COR-L47 (cell line): ENCODE data around the gene NOS1AP.
"Not testable (repeated sequence)": the region's sequence is repeated elsewhere in the genome, so short reads cannot be mapped to it uniquely, and the experiment has no call there.

Source experiments
- DNase-seq: peaks from one replicate; lab custom pipeline; 2025; lab: John Stamatoyannopoulos, UW

The NOS1AP gene

DNA sequence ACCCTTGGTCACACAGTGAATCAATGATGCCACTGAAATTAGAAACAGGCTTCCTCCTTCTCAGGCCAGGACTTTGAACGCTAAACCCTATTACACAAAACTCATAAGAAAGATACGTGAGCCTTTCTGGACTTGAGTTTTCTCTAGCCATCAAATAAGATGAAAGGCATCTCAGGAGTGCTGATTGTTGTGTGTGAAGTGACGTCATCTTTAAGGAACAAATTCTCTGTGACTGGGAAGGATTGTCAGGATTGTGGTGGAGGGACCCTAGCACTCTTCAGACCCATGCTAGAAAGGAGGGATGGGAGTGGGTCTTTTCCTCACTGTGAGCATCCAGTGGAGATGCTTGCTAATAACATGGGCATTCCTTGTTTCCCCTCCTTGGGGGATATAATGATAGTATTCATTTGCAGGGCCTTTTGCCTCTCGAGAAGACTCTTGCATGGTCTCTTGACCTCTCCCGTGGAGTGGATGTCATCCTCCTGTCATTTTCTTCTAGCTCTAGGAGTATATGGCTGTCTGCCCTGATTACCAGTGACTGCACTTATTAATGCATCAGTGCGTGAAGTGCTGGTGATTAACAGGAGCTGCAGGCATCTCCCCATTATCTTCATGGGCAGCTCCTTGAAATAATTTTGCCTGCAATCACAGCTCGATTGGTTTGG lies 267.3 kb downstream of the NOS1AP start:
- no peak for DNase-seq

GRCh38 chr1:162342452-162342983 lies 273.0 kb downstream of the NOS1AP start:
- DNase-seq: no peak

DNA sequence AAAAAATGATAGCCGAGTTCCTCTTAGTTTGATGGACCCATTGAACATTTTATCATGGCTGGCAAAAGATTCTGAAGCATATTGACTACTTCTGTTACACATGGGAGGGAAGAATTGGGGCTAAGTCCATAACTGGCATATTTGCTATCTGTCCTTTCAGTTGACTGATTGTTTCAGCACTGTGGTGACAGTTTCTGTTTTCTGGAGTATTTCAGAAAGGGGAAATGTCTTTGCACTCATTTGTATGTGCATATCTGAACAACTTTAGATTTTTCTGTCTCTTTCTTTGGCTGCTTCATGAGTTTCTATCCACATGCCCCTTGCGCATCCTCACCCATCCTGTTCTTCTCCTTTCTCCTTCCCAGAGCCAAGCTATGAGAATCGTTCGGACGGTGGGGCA lies 274.0 kb downstream of the NOS1AP start:
- DNase-seq: no peak

DNA sequence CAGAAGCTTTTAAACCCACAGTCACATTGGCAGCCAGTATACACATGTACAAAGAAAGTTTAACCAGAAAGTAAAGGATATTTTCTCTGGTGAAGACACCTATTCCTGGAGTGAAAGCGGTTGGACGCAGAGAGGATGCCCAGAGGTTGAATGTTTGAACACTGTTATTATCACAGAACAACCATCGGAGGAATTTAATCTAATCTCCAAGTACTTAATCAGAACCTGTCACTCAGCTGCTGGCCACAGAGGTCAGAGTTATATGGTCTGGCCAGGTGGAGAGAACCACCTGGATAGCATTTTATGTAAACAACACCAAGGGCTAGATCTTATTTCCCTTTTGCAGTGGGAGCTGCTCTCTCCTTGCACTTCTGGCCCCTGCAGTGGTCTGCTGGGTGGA lies 277.8 kb downstream of the NOS1AP start:
- no peak for DNase-seq

GRCh38 chr1:162349635-162350330 lies 280.3 kb downstream of the NOS1AP start:
- DNase-seq: no peak

GRCh38 chr1:162351246-162351842 lies 281.9 kb downstream of the NOS1AP start:
- DNase-seq: no peak

- DNase-seq: not testable (repeated sequence)
Observed at GRCh38 chr1:162351874-162352273, 282.4 kb downstream of the NOS1AP start.

GRCh38 chr1:162353078-162353477 lies 283.6 kb downstream of the NOS1AP start:
- no peak for DNase-seq

GRCh38 chr1:162353702-162354101 lies 284.2 kb downstream of the NOS1AP start:
- DNase-seq: no peak

GRCh38 chr1:162357681-162358266 lies 288.3 kb downstream of the NOS1AP start:
- peak; percentile 13 for DNase-seq

- no peak for DNase-seq
Observed at GRCh38 chr1:162358928-162359327, 289.4 kb downstream of the NOS1AP start.

DNA sequence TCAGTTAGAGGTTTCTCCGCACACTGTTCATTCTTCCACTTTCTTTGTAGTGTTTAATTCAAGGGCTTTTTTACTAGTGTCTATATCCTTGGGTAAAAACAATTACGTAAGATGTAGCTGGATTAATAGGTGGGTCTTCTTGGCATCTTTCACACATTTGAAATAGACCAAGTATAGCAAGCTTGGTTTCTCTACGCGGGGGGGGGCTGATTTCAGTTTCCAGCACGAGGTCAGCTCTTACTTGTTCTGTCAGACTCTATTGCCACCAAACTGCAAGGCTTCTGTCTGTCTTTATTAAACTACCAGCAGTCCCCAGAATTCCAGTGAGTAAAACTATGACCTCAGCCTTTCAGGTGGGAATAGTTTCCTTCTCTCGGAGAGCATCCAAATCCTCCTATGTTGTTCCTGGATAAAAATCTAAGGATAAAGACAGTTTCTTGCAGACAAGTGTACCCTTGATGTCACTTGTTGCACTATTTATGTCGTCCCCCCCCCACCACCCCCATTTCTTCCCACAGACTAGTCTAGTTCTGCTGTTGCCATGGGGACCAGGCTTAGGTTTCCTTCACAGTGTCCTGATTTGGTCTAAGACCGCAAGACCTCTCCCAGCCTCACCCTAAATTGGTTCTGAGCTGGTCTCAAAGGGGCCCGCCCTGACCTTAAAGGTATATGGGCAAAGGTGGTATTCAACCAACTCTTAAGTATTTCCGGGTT lies 290.2 kb downstream of the NOS1AP start:
- no peak for DNase-seq

GRCh38 chr1:162360237-162360873 lies 290.9 kb downstream of the NOS1AP start:
- no peak for DNase-seq

GRCh38 chr1:162360874-162361260 lies 291.4 kb downstream of the NOS1AP start:
- no peak for DNase-seq

- DNase-seq: no peak
Observed at GRCh38 chr1:162361349-162361748, 291.9 kb downstream of the NOS1AP start.

DNA sequence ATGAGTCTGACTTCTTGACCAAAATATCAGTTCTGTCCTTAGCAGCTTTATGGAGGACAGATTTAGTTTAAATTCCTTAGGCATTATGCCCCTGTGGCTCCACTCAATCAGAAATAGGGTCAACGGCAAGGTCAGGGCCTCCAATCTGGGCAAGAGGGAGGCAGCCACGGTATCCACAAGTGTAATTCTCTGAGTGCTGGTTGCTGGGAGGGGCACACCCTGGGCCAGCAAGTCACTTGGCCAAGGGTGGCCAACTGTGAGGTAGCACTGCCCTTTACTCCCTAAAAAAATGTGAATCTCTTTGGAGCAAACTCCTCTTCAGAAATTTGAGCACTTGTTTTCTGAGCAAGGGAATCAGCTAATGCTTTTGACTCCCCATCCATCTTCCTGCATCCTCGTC lies 294.3 kb downstream of the NOS1AP start:
- no peak for DNase-seq

- no peak for DNase-seq
Observed at GRCh38 chr1:162364498-162364897, 295.0 kb downstream of the NOS1AP start.

DNA sequence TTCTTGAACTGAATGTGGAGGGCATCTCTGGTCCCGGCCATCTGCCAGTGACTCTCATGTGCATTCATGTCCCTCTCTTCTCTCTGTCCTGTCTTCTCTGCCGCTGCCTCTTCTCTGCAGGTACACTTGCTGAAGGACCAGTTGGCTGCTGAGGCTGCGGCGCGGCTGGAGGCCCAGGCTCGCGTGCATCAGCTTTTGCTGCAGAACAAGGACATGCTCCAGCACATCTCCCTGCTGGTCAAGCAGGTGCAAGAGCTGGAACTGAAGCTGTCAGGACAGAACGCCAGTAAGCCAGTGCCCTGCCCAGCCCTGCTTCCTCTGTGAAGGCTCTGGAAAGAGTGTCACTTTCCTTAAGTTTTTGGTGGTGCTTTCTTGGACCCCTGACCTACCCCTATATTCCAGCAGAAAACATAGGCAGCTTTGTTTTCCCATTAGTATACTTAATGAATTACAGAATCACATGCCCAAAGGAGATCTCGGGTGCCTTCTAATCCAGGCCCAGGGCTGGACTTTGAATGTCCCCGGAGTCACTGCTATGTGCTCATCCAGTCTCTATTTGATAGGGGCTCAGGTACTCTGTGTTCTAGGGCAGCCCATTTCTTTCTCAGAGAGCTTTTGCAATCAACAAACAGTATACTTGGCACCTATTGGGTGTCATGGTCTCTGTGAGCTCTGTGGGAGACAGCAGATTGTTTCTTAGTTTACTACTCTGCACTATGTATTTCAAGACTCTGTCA lies 296.0 kb downstream of the NOS1AP start:
- DNase-seq: no peak

DNA sequence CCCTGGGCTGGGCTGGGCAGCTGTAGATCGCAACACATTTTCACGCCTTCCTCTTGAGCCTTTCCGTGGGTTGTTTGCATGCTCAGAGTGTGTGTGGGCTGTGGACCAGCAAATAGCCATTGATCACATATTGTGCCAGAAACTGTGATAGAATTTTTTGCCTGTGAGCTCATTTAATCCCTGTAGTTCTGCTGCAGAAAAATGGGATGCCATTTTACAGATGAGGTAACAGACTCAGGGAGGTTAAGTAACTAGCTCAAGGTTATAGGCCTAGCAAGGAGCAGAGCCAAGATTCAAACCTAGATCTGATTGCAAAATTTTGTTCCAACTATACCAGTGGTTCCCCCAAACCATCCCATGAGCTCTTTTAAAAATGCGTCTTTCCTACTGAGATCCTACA lies 296.7 kb downstream of the NOS1AP start:
- no peak for DNase-seq

DNA sequence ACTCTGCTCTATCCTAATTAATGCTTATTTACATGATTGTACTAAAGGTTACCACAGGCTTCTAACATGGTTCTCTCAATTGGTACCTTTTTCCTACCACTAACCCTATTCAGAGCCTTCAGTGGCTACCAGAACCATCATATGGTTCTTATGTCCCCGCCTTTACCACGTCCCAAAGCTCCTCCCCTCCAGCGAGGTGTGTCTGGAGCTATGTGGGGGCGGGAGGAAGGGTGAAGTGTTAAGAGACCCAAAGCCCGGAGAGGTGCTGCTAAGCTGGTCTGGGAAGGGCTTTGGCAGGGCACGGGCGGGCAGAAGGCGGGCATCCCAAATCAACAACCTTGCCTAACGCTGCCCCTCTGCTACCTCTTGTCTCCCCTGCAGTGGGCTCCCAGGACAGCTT lies 297.2 kb downstream of the NOS1AP start:
- DNase-seq: no peak

GRCh38 chr1:162367073-162367472 lies 297.6 kb downstream of the NOS1AP start:
- DNase-seq: no peak
